Lung (tissue), 12 donors: Measurements from ENCODE around the gene MAP2K1. TPM values are rescaled to one million over a fixed set of nuclear protein-coding genes. Genes with fewer than 3 reads are reported as not detected.

ENCODE experiments used
- ATAC-seq: fragments of 200-7000 bp; cut with Tn5 transposase; one replicate; pipeline ENCODE4 v1.9.1; 2020; ENCODE audit warnings: moderate number of reproducible peaks; ENCODE audit not compliant: insufficient read depth, low FRiP score
- DNase-seq, 3 donors: peaks; one replicate each; pipeline ENCODE4 v3.0.0-alpha.2; 2013 to 2017
- H3K27ac ChIP-seq, 2 donors: one replicate each; pipeline ENCODE4 v1.5.1; 2013; ENCODE audit warnings: mild to moderate bottlenecking in 2 of 2, moderate library complexity in 2 of 2, control low read depth in 1 of 2, inconsistent platforms in 1 of 2, low read depth in 1 of 2, low read length in 1 of 2
- H3K27me3 ChIP-seq, 3 donors: one replicate each; pipeline ENCODE4 v1.5.1; 2013; ENCODE audit warnings: low read length in 2 of 3; ENCODE audit not compliant: control insufficient read depth in 3 of 3, insufficient read depth in 3 of 3
- H3K36me3 ChIP-seq, 4 donors: one replicate each; pipeline ENCODE4 v1.5.1; 2013; ENCODE audit warnings: low read length in 4 of 4, mild to moderate bottlenecking in 1 of 4, moderate library complexity in 1 of 4; ENCODE audit not compliant: control insufficient read depth in 4 of 4, insufficient read depth in 4 of 4
- H3K4me1 ChIP-seq, 5 donors: one replicate each; pipeline ENCODE4 v1.5.1; 2013; ENCODE audit warnings: low read length in 5 of 5, mild to moderate bottlenecking in 2 of 5, moderate library complexity in 1 of 5; ENCODE audit not compliant: control insufficient read depth in 5 of 5, insufficient read depth in 5 of 5
- H3K4me3 ChIP-seq: one replicate; pipeline ENCODE4 v1.5.1; 2013; ENCODE audit warnings: mild to moderate bottlenecking, control low read depth, moderate library complexity
- H3K9ac ChIP-seq, 2 donors: one replicate each; pipeline ENCODE4 v1.5.1; 2013; ENCODE audit warnings: low read length in 2 of 2, control low read depth in 1 of 2; ENCODE audit not compliant: insufficient read depth in 1 of 2
- H3K9me3 ChIP-seq, 4 donors: one replicate each; pipeline ENCODE4 v1.5.1; 2013; ENCODE audit warnings: low read length in 3 of 4, mild to moderate bottlenecking in 1 of 4, moderate library complexity in 1 of 4; ENCODE audit not compliant: control insufficient read depth in 4 of 4, insufficient read depth in 3 of 4
- WGBS, 2 donors: extraction: QIAGEN DNeasy Blood & Tissue Kit; methylation state at CpG; one replicate each; pipeline ENCODE4 v1.1.7; 2013; 5-methylcytosine and 5-hydroxymethylcytosine counted together
- polyA plus RNA-seq, 2 donors: library from polyadenylated mRNA; stranded (reverse); fragments of 200-250 nt; gene quantifications; one replicate each; pipeline ENCODE4 v1.2.1, GENCODE V29; 2013
- total RNA-seq, 2 donors: library from RNA; depleted of rRNA in 1 of 2; stranded (reverse); fragments of >200 nt in 1 of 2; gene quantifications; one replicate each; pipeline ENCODE4 v1.2.1, GENCODE V29; 2014 to 2021
- TF ChIP-seq, protein P1 (sequence below): IDR thresholded peaks from 2 replicates; pipeline ENCODE4 v1.5.1; 2012; ENCODE audit warnings: mild to moderate bottlenecking; ENCODE audit errors: control extremely low read depth, extremely low read depth
- donor health status: control.
- donor health status: control.
- donor health status: Bipolar disorder and iron deficiency.
- donor health status: healthy.
- donor health status: DM: yes; HTN: yes; CAD: no.

The MAP2K1 gene
- total and polyA plus RNA-seq, 4 donors, result 19.0 to 64.7 (median 42.7) TPM

DNA sequence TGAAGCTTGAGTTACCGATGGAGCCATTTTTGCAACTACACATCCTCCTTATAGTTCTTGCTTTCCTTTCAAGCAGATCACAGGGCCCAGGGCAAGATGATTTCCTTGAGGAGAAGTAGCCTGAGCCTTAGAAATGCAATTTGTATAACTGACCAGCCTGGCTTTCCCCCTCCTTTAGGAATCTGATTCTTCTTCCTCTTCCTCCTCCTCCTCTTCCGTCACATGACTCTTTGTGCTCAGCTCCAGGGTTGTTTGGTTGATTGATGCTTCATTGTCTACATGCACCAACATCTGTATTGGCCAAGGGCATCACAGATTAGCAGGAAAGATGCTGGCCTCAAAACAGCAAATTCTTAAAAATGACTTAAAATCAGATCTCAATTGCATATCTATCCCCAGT, 107.5 kb downstream of the MAP2K1 start:
- Histone ChIP-seq H3K27ac (no peak overlapping the region), H3K4me3 (no peak overlapping the region), H3K27me3 (no peaks in the 10 kb centered on the region), H3K9me3 (no peaks in the 10 kb centered on the region), H3K36me3 (peaks cover 18 to 35% (median 29%) of the 10 kb centered on the region in 4 donors), H3K9ac (no peak overlapping the region), H3K4me1 (peaks cover 0 to 16% (median 0%) of the 10 kb centered on the region in 5 donors)
- WGBS, 2 donors, result 30 to 65% methylated on average over 2 of the region's 2 CpGs
- ATAC-seq (no peak), DNase-seq (no peak)
- TF ChIP-seq, protein P1, sequence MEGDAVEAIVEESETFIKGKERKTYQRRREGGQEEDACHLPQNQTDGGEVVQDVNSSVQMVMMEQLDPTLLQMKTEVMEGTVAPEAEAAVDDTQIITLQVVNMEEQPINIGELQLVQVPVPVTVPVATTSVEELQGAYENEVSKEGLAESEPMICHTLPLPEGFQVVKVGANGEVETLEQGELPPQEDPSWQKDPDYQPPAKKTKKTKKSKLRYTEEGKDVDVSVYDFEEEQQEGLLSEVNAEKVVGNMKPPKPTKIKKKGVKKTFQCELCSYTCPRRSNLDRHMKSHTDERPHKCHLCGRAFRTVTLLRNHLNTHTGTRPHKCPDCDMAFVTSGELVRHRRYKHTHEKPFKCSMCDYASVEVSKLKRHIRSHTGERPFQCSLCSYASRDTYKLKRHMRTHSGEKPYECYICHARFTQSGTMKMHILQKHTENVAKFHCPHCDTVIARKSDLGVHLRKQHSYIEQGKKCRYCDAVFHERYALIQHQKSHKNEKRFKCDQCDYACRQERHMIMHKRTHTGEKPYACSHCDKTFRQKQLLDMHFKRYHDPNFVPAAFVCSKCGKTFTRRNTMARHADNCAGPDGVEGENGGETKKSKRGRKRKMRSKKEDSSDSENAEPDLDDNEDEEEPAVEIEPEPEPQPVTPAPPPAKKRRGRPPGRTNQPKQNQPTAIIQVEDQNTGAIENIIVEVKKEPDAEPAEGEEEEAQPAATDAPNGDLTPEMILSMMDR, result no peak

- Histone ChIP-seq H3K36me3 (peaks cover 20 to 47% (median 36%) of the 10 kb centered on the region in 4 donors), H3K27me3 (no peaks in the 10 kb centered on the region), H3K4me3 (peak overlapping the region; percentile 92), H3K9me3 (no peaks in the 10 kb centered on the region), H3K4me1 (peaks cover 0 to 16% (median 0%) of the 10 kb centered on the region in 5 donors), H3K27ac (peak overlapping the region; percentile 75 to 96), H3K9ac (peak overlapping the region; percentile 75 to 76)
- 18 to 20% methylated on average over 17 of the region's 17 CpGs for WGBS, 2 donors
- ATAC-seq, result peak; percentile 6
- TF ChIP-seq, protein P1, result no peak
- no peak for DNase-seq
Measured at GRCh38 chr15:66496951-66497501, 110.3 kb downstream of the MAP2K1 start.

- ATAC-seq (peak; percentile 98), DNase-seq (peak; percentile 96 to 97 (median 97))
- Histone ChIP-seq H3K4me1 (peaks cover 0 to 21% (median 3%) of the 10 kb centered on the region in 5 donors), H3K27ac (peak within 1 kb of the TSS; percentile 75 to 96), H3K27me3 (no peaks in the 10 kb centered on the region), H3K4me3 (peak within 1 kb of the TSS; percentile 92), H3K9me3 (no peaks in the 10 kb centered on the region), H3K36me3 (peaks cover 23 to 51% (median 39%) of the 10 kb centered on the region in 4 donors), H3K9ac (peak within 1 kb of the TSS; percentile 75 to 76)
- 10 to 11% methylated on average over 42 to 43 of the region's 43 CpGs for WGBS, 2 donors
- TF ChIP-seq, protein P1, result peak; percentile 80
Measured at GRCh38 chr15:66497502-66498455, 111.1 kb downstream of the MAP2K1 start, which contains the start of gene SNAPC5. Gene SNAPC5 (minus strand): TSS chr15:66497762. CDS start chr15:66497731, 31 bp downstream.
